GM12801 (cell line): ENCODE data around the gene NME5.

Experiments used
- CTCF ChIP-seq: IDR thresholded peaks from one replicate; pipeline ENCODE4 v1.5.1; 2011; ENCODE audit warnings: control low read depth; ENCODE audit not compliant: insufficient read length; ENCODE audit errors: extremely low read depth

The NME5 gene

GRCh38 chr5:138092301-138092700, 46.9 kb downstream of the NME5 start:
- TF ChIP-seq CTCF = no peak

- no peak for TF ChIP-seq CTCF
Measured at GRCh38 chr5:138091685-138092084, 47.5 kb downstream of the NME5 start.

- TF ChIP-seq CTCF = no peak
Measured at GRCh38 chr5:138083702-138084101, 55.5 kb downstream of the NME5 start, which contains the start of gene WNT8A. Gene WNT8A (plus strand): TSS chr5:138084033. CDS start chr5:138084128, 95 bp downstream.

GRCh38 chr5:138082033-138082432, 57.2 kb downstream of the NME5 start:
- no peak for TF ChIP-seq CTCF

- TF ChIP-seq CTCF = no peak
Measured at GRCh38 chr5:138078006-138078643, 61.1 kb downstream of the NME5 start.

GRCh38 chr5:138077064-138077696, 62.0 kb downstream of the NME5 start:
- peak; percentile 65 for TF ChIP-seq CTCF

GRCh38 chr5:138068742-138069600, 70.3 kb downstream of the NME5 start:
- TF ChIP-seq CTCF = no peak
